Measurements from ENCODE around the gene CNTNAP5. TPM values are rescaled to one million over a fixed set of nuclear protein-coding genes. Genes with fewer than 3 reads are reported as not detected.
"Not testable (repeated sequence)": the region's sequence is repeated elsewhere in the genome, so short reads cannot be mapped to it uniquely, and the experiment has no call there.

Gene CNTNAP5
- total RNA-seq, 2 experiments from 2014 or later = not detected

DNA sequence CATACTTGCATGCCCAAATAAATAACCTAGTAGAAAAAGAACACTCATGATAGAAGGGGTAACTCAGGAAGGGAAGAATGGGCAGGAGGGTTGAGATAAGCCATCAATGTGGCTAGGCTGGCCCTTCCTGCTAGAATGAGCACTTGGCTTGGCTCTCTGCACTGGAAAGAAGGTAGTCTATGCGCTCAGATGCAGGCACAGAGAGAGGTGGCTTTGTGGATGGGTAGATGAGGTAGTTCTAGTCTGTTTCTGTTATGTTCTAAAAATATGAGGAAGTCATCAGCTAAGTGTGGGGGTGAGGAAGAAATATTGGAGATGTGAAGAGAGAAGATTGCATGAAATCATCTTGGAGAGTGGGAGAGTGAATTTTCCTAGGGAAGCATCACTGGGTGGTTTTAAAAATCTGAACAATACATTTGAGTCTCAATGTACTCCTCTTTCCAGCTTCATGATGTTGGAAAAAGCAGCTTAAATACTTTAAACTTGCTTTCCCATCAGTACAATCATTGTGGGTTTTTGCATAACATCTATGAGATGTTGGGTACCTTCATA, 357.1 kb downstream of the CNTNAP5 start:
- ChIA-PET CTCF (no interaction called here), POLR2A (no interaction called here)

DNA sequence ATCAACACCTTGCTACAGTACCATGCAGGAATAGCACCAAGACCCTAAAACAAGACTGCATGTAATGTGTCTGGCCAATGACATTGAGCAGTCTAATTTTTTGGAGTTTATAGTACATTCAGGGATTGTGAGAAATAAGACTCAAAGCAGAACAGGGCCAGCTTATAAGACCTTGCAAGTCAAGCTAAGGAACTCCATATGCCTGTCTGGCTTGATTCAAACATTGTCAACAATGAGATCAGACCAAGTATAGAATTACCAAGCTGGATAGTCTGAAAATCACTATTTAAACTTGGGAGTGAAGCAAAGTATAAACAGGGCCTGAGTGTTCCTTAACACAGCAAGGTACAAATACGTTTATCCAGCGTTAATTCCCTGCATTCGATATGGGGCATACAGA, 370.9 kb downstream of the CNTNAP5 start:
- ChIA-PET POLR2A (no interaction called here), CTCF (no interaction called here)

DNA sequence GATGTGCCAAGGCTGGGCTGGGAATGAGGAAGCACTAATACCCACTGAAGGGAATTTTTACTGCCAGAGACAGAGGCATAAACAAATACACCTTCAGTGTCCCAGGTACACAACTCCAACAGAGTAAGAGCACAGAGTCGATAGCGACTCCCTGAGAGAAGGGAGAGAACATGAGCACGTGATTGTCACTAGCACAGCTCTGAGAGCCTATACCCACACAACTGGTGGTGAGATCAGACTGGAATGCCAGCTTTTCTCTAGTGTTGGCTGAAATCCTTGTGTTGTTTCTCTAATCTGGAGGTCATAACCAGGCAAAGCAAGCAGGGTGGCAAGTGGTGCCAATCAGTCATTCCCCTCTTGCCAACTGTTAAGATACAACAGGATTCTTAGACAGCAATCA, 377.2 kb downstream of the CNTNAP5 start:
- POLR2A ChIA-PET = no interaction called here
- CTCF ChIA-PET = no interaction called here

DNA sequence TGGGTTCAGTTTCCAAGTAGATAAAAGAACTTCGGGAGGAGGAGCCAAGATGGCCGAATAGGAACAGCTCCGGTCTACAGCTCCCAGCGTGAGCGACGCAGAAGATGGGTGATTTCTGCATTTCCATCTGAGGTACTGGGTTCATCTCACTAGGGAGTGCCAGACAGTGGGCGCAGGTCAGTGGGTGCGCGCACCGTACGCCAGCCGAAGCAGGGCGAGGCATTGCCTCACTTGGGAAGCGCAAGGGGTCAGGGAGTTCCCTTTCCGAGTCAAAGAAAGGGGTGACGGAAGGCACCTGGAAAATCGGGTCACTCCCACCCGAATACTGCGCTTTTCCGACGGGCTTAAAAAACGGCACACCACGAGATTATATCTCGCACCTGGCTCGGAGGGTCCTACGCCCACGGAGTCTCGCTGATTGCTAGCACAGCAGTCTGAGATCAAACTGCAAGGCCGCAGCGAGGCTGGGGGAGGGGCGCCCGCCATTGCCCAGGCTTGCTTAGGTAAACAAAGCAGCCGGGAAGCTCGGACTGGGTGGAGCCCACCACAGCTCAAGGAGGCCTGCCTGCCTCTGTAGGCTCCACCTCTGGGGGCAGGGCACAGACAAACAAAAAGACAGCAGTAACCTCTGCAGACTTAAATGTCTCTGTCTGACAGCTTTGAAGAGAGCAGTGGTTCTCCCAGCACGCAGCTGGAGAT, 382.9 kb downstream of the CNTNAP5 start:
- POLR2A ChIA-PET, CTCF ChIA-PET: not testable (repeated sequence)

DNA sequence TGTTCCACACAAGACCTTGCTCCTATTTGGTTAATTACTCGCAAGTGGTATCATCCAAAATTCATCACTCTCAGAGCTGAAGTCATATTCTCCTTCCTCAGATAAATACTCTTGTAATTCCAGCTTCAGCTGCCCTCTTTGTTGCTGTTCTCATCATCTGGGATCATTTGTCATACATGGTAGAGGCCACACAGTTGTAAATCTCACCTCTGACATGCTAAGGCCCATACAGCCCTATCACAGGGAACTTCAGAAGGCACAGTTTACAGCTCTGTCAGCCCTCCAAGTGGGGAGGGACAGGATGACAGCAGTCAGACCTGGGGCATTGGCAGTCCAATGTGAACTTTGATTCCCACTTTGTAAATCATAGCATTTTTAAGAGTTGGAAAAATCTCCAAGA, 399.0 kb downstream of the CNTNAP5 start:
- POLR2A ChIA-PET = no interaction called here

DNA sequence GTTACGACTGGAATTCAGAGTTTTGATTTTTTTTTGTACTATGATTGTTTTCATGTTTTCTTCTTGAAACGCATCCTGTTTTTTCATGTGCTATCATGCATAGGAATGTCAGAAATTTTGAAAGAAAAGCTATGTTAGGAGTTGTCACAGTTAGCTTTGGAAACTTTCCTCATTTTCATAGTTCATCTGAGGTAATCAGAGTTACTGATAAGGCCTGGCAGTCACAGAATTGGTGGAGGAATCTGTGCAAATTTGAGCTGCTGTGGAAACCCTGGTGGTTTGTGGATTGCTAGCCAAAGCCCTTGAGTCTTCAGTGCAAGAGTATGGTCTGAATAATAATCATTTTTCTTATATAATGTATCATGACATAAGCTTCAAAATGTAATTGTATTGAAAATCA, 401.0 kb downstream of the CNTNAP5 start:
- POLR2A ChIA-PET = no interaction called here

More for the DNA sequence above, 399.0 kb downstream of the CNTNAP5 start:
- CTCF ChIA-PET = no interaction called here

DNA sequence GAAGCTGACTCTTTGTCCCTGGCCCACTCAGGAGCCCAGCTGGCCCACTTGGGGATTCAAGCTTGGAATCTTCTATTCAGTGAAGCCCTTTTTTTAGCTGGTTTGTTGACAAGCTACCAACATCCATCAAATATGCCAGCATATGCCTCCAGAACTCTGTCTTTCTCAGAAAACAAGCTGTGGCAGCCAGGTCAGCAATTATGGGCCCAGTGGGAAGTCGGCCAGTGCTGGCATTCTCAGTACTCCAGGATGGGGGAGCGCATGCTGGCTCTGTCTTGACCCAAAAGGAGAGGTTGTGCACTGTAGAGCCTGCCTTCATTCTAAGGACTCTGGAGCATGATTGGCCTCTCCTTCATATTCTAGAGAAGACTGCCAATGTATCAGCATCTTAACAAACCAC, 401.5 kb downstream of the CNTNAP5 start:
- ChIA-PET POLR2A (no interaction called here), CTCF (no interaction called here)

More for the DNA sequence above, 401.0 kb downstream of the CNTNAP5 start:
- CTCF ChIA-PET = no interaction called here

DNA sequence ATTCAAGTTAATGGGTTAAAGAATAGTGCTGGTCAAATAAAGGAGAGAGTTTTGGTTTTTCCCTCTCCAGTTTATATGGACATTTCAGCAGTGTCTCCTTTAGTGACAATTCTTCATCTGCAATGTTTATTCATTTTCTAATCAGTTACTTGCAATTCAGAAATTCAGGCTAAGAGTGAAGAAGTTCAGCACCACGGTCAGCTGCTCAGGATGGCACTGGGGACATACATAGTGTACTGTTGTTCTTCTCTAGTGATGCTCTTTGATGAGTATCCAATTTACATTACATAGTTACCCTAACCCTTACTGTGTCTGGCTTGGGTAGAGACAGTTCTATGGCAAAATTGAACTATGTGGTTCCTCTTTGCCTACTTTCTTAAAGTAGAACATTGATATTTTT, 412.7 kb downstream of the CNTNAP5 start:
- POLR2A ChIA-PET = no interaction called here
- CTCF ChIA-PET = no interaction called here

DNA sequence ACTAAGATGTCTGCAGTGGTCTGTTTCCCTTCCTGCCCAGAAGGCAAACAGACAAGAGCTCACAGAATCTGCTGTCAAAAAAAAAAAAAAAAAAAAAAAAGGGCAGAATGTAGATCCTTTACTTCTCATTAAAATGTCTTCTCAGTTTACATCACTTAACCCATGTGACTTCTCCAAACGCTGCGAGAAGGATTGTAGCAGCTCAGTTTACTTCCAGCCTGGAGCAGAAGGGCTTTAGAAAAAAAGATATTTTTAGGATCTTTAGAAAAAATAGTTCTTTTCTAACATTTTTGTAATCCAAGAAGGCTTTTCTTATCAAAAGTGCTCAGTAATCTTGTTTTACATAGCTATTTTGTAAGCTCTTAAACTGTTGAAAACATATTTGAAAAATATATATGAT, 425.4 kb downstream of the CNTNAP5 start:
- POLR2A ChIA-PET = no interaction called here
- CTCF ChIA-PET = no interaction called here

DNA sequence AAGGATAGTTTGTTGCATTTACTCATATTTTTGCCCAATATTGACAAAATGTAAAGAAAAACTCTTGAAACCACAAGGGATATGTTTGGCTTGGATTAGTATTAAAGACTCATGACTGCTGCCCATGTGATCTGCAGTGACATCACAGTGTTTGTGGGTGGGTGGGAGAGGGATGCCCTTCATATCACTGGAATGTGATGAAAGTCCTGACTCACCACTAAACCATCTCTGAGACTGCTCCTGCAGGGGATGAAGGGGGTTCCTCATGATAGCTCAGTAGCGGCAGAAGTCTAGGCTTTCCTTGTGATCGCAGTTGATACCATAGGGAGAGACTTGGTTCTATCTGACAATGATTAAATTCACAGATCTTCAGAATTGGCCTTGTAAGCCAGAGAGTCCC, 451.2 kb downstream of the CNTNAP5 start:
- POLR2A ChIA-PET = no interaction called here

DNA sequence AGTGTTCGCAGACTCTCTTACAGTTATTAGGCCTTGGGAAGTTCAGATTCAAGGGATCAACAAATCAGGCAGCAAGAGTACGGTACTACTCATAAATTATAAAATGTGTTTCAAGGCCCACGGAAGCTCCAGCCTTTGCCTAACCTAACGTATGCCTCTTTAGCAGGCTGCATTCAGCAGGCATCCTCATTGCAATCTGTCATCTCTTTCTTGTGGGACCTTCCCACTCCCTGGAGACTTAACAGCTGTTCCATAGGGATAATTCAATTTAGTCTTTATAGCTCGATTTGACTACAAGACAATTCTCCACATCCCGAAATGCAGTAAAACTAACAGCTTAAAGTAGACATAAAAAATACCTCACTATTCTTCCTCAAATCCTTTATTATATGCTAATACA, 453.7 kb downstream of the CNTNAP5 start:
- ChIA-PET POLR2A (no interaction called here), CTCF (no interaction called here)

More for the DNA sequence above, 451.2 kb downstream of the CNTNAP5 start:
- CTCF ChIA-PET = no interaction called here

DNA sequence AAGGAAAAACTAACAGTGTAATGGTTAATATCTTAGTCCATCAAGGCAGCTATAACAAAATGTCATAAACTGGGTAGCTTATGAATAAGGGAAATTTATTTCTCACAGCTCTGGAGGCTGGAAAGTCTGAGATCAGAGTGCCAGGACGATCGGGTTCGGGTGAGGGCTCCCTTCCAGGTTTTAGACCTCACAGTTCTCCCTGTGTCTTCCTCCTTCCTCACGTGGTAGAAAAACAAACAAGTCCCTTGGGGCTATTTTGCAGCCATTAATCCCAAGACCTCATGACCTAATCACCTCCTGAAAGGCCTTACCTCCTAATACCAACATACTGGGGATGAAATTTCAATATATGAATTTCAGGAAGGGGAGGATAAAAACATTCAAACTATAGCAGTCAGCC, 455.9 kb downstream of the CNTNAP5 start:
- POLR2A ChIA-PET = no interaction called here
- CTCF ChIA-PET = no interaction called here

DNA sequence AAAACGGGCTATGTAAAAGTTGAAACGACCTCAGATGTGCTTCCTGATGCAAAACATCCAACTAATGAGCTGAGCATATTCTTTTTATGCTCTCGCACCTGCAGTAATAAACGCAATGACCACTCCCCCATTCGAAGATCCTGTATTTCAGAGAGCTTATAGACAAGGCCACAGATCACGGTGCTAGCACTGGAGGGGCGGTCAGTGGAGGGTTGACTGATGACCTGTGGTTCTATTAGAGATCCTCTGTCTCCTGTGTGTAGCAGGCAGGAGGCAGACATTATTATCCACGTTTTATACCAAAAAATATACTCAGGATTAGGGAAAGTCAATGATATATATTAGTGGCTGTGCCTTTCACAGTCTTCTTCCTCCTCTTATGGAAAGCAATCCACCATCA, 457.0 kb downstream of the CNTNAP5 start:
- ChIA-PET CTCF (no interaction called here), POLR2A (no interaction called here)

DNA sequence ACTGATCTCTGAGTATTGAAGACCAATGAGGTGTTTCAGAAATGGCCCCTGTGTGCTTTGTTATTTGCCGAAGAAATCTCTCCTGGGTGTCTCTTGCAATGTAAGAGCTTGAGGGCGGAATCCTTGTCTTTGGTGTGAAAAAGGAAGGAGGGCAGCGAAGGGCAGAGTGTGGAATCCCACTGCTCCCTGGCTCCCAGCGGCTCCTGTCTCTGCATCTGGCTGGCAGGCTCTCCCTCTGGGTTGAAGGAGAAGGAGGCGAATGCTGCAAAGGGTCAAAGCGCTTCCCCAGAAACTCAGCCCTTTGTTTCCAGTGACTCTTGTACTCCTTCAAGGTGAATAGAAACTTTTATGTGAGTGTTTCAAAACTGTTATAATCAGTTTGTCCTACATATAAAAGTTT, 457.5 kb downstream of the CNTNAP5 start:
- ChIA-PET CTCF (no interaction called here), POLR2A (no interaction called here)

DNA sequence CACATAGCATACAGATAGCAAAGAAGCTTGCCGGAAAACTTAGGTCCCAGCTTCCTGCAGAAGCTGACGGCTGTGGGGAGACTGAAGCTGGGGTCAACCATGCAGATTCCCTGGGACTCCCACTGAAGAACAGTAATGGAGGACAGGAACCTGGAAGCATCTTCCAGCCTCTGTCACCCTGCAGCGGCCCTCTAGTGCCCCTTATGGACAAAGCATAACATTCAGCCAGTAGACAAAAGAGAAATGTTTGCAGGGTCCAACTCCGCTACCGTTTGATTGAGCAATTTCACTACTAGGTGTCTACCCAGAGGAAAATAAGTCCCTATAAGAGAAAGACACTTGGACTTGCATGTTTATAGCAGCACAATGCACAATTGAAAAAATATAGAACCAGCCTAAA, 460.6 kb downstream of the CNTNAP5 start:
- POLR2A ChIA-PET = no interaction called here
- CTCF ChIA-PET = no interaction called here

DNA sequence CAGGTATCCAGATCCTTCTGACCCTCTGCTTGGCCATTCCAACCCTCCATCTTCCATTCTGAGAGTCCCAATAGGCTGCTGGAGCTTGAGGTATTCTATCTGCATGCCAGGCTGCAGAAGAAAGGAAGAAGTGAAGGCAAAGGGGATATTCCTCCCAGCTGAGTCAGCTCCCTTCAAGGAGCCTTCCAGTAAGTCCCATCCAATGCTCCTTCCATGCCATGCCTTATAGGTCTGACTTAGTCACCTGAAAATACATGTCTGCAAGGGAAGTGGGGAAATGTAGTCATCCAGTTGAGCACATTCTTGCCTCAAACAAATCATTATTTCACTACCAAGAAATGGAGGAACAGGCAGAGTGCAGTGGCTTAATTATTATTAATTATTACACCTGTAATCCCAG, 464.6 kb downstream of the CNTNAP5 start:
- ChIA-PET CTCF (no interaction called here), POLR2A (no interaction called here)

DNA sequence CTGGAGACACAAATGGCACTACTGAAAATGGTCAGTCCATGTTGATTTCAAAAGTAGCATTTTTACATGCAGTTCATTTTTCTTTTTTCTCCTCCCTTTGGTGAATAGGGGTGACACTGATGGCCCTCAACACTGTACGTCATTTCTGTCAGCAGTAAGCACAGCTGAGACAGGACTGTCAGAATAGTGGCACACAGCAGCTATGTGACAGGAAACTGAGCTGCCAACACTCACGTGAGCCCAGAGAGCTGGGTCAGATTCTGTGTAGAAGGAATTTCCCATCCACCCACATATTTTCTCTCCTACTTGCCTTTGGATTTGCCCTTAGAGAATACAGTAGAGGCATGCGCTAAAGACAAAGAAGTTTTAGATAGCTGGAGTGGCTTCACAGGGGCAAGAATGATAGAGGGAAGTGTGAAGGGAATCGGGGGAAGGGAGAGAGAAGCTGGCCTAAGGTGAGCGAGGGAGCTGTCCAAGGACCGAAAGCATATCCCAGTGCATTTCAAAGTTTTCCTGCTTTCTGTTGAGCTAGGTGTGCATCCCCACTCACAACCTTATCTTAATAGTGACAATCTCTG, 476.6 kb downstream of the CNTNAP5 start:
- POLR2A ChIA-PET = no interaction called here
- CTCF ChIA-PET = no interaction called here

DNA sequence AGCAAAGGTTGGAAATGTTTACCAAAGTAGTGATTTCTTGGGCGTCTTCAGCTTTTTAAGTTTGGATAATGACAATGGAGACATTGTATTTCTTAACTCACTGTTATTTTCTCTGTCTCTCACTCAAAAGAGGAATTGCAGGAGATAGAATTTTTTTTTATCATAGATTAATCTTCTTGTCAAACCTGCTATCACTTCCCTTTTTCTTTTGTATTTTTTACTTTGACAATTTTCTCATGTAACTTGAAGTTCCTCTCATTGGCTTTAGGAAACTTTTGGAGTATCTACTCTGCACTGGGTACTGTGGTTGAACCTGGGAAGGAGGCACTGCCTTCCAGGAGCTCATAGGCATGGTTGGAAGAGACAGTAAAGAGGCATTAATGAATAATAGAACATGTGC, 489.1 kb downstream of the CNTNAP5 start:
- POLR2A ChIA-PET = no interaction called here
- CTCF ChIA-PET = no interaction called here

DNA sequence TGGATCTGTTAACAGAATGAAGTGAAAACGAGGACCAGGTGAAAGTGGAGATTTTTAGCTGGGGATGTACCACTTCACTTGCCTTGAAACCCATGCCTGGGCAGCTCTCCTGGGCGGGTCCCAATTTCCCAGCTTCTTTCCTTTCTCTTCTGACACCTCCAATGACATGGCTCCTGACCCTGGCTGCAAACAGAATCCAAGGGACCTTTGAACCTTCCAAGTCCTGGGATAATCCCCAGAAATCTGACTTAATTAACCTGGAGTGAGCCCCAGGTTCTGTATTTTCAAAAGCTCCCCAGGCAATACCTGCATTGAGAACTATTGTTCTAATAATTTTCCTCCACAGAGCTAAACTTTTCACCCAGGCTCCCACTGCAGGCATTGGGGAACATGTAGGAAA, 495.9 kb downstream of the CNTNAP5 start:
- CTCF ChIA-PET = no interaction called here
- POLR2A ChIA-PET = no interaction called here

DNA sequence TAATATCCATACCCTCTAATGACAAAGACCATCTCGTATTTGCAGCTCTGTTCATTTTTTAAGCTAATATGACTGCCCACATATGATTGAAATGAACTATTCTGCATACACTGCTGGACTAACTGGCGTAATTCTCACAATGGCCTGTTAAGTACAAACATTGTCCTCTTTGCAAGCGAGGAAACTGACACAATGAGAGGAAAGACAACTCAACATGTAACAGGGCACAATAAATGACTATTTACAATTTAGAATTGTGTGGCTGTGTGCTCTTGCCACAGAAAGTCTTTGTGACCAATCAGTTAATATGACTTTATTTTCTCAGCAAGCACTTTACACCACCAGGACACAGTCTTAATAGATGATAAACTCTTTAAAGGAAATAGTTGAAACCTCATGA, 498.0 kb downstream of the CNTNAP5 start:
- POLR2A ChIA-PET = no interaction called here
- CTCF ChIA-PET = no interaction called here

DNA sequence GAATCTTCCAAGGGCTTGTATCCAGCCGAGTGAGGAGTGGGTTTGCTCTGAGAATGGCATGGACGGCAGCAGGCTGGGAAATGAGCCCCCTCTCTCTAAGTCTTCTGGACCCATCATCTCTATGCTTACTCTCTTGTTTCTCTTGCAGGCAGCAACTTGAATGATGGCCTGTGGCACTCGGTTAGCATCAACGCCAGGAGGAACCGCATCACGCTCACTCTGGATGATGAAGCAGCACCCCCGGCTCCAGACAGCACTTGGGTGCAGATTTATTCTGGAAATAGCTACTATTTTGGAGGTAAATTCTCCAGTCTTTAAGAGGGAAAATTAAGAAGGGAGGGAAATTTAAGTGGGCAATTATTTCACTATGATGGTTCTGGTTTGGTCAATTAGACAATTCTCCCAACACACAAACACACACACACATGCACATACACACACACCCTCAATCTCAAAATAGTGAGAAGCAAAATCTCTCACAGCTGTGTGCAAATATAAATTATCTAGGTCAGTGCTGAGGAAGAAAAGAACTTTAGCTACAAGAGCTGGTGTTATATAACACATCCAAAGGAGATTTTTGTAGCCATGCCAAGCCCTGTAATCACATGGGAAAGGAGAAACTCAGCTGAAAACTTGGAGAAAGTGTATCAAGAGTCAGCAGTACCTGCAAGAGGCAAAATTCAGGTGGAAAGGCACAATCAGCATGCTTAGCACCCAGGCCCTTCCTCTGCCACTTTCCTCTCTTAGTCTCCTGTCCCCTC, 499.2 kb downstream of the CNTNAP5 start:
- ChIA-PET POLR2A (no interaction called here), CTCF (no interaction called here)

DNA sequence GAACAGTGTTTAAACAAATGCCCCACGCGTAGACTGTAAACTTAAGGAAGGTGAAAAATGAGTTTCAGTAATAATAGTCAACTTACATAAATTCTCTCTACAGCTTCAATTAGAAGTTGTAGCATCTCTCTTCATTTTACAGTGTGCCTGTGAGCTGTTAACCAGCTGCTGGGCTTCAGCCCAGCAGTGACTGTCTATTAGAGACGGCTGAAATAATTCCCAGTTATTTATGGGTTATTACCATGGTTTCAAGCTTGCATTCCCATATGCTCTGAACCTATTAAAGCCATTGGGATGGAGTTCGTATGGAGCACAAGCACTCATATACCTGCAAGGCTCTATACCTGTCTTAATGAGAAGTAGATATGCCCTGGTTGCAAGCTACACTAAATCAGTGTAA, 501.1 kb downstream of the CNTNAP5 start:
- ChIA-PET CTCF (no interaction called here), POLR2A (no interaction called here)
